Measurements from ENCODE around the gene ACP6.

DNA sequence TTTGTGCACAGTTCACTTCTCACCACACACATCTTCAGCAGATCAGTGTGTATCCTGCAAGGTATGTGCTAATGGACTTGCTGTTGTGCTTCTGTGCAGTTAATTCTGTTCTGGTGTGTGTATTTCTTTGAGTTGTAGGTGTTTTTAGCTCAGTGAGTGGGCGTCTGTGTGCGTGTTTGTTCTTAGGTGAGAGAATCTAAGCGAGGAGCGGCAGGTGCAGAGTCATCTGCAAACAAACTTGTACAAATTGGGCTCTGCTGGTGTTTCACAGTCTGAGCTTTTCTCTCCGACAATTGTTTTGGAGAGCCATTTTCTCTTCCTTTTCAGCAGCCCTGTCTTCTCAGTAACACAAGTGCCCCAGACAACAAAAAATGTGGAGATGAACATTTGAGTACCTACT, 43.6 kb downstream of the ACP6 start:
- TF ChIP-seq, protein P1, sequence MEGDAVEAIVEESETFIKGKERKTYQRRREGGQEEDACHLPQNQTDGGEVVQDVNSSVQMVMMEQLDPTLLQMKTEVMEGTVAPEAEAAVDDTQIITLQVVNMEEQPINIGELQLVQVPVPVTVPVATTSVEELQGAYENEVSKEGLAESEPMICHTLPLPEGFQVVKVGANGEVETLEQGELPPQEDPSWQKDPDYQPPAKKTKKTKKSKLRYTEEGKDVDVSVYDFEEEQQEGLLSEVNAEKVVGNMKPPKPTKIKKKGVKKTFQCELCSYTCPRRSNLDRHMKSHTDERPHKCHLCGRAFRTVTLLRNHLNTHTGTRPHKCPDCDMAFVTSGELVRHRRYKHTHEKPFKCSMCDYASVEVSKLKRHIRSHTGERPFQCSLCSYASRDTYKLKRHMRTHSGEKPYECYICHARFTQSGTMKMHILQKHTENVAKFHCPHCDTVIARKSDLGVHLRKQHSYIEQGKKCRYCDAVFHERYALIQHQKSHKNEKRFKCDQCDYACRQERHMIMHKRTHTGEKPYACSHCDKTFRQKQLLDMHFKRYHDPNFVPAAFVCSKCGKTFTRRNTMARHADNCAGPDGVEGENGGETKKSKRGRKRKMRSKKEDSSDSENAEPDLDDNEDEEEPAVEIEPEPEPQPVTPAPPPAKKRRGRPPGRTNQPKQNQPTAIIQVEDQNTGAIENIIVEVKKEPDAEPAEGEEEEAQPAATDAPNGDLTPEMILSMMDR (IDR thresholded peaks at IDR 0.05; ENCODE audit: borderline replicate concordance, extremely low read depth, low read length, poor library complexity, severe bottlenecking), result no peak
- no peak for TF ChIP-seq EZH2 (IDR thresholded peaks at IDR 0.05; ENCODE audit: borderline replicate concordance, low read depth, low read length, severe bottlenecking)

Data from DND-41 (cell line).